D721Med (cell line): ENCODE data around the gene CD209.

Experiments
- DNase-seq: peaks from one replicate; pipeline ENCODE4 v3.0.0; 2011; ENCODE audit warnings: low spot score; ENCODE audit not compliant: insufficient read length
- FAIRE-seq: peaks from 2 replicates; lab custom pipeline; 2011; peaks lifted over from hg19 to GRCh38; lab: Jason Lieb, UNC
- CTCF ChIP-seq: IDR thresholded peaks from 2 replicates; pipeline ENCODE4 v1.5.1; 2012; ENCODE audit warnings: mild to moderate bottlenecking, control low read depth; ENCODE audit not compliant: insufficient read depth; ENCODE audit errors: missing control alignments

The CD209 gene

GRCh38 chr19:7705387-7706187 is 41.7 kb downstream of the CD209 start:
- FAIRE-seq (no peak), DNase-seq (no peak)
- TF ChIP-seq CTCF = no peak

GRCh38 chr19:7704280-7705060 is 42.9 kb downstream of the CD209 start:
- DNase-seq (no peak), FAIRE-seq (no peak)
- TF ChIP-seq CTCF = no peak

GRCh38 chr19:7703332-7703731 is 44.0 kb downstream of the CD209 start:
- FAIRE-seq (no peak), DNase-seq (no peak)
- TF ChIP-seq CTCF = no peak

- TF ChIP-seq CTCF = no peak
- DNase-seq = no peak
- FAIRE-seq = no peak
Observed at GRCh38 chr19:7701654-7702457, 45.5 kb downstream of the CD209 start, which contains the start of gene FCER2. FCER2 (minus strand) TSS chr19:7702131; CDS start chr19:7699760, 2,371 bp downstream.

GRCh38 chr19:7701049-7701653 is 46.2 kb downstream of the CD209 start:
- no peak for TF ChIP-seq CTCF
- DNase-seq (no peak), FAIRE-seq (no peak)

GRCh38 chr19:7699417-7700401 is 47.6 kb downstream of the CD209 start:
- no peak for FAIRE-seq
- TF ChIP-seq CTCF = no peak
- no peak for DNase-seq
